Mesenchymal stem cell (in vitro differentiated cells and primary cell): ENCODE data around the gene NUP205.

Experiments
- DNase-seq: peaks from one replicate; pipeline ENCODE4 v3.0.0-alpha.2; 2013
- H2AFZ ChIP-seq: one replicate; pipeline ENCODE4 v1.6.1; 2013; ENCODE audit warnings: low read depth, mild to moderate bottlenecking, control low read depth, inconsistent platforms, low read length, moderate library complexity
- H2AK5ac ChIP-seq: 2 replicates; pipeline ENCODE4 v1.6.1; 2013; ENCODE audit warnings: low read length, moderate library complexity, mild to moderate bottlenecking, inconsistent platforms; ENCODE audit not compliant: severe bottlenecking
- H2BK120ac ChIP-seq: one replicate; pipeline ENCODE4 v1.6.1; 2013; ENCODE audit warnings: low read depth, mild to moderate bottlenecking, inconsistent platforms, low read length, moderate library complexity
- H2BK12ac ChIP-seq, 2 experiments: one replicate each; pipeline ENCODE4 v1.6.1; 2013; ENCODE audit warnings: inconsistent platforms in 2 of 2, low read length in 2 of 2, mild to moderate bottlenecking in 2 of 2, moderate library complexity in 2 of 2, control low read depth in 1 of 2
- H2BK15ac ChIP-seq: one replicate; pipeline ENCODE4 v1.6.1; 2013; ENCODE audit warnings: mild to moderate bottlenecking, low read depth, inconsistent platforms; ENCODE audit not compliant: poor library complexity, severe bottlenecking
- H2BK5ac ChIP-seq: 2 replicates; pipeline ENCODE4 v1.6.1; 2013; ENCODE audit warnings: low read depth, mild to moderate bottlenecking, low read length, control low read depth, inconsistent platforms; ENCODE audit not compliant: poor library complexity, severe bottlenecking
- H3K14ac ChIP-seq, 2 experiments: one replicate each; pipeline ENCODE4 v1.6.1; 2013; ENCODE audit warnings: inconsistent platforms in 2 of 2, low read length in 2 of 2, control low read depth in 1 of 2, mild to moderate bottlenecking in 1 of 2, moderate library complexity in 1 of 2
- H3K18ac ChIP-seq, 2 experiments: one replicate each; pipeline ENCODE4 v1.6.1; 2013; ENCODE audit warnings: inconsistent platforms in 2 of 2, low read length in 2 of 2, control low read depth in 1 of 2, low read depth in 1 of 2, mild to moderate bottlenecking in 1 of 2
- H3K23ac ChIP-seq, 2 experiments: one replicate each; pipeline ENCODE4 v1.6.1; 2013; ENCODE audit warnings: inconsistent platforms in 2 of 2, low read length in 2 of 2, mild to moderate bottlenecking in 2 of 2, moderate library complexity in 2 of 2, control low read depth in 1 of 2
- H3K27ac ChIP-seq: 2 replicates; pipeline ENCODE4 v1.5.1; 2013; ENCODE audit warnings: mild to moderate bottlenecking, moderate library complexity, low read length, control low read depth, inconsistent platforms; ENCODE audit not compliant: poor library complexity, severe bottlenecking
- H3K27me3 ChIP-seq, 2 experiments: 2 replicates each; pipeline versions ENCODE4 v1.6.1 to v1.7.0; 2013; ENCODE audit warnings: low read length in 2 of 2, mild to moderate bottlenecking in 2 of 2, moderate library complexity in 2 of 2, control low read depth in 1 of 2, inconsistent platforms in 1 of 2; ENCODE audit not compliant: control insufficient read depth in 1 of 2, insufficient read depth in 1 of 2
- H3K36me3 ChIP-seq, 2 experiments: 2 replicates each; pipeline versions ENCODE4 v1.6.1 to v1.7.0; 2013; ENCODE audit warnings: low read length in 2 of 2, control low read depth in 1 of 2, inconsistent platforms in 1 of 2, low read depth in 1 of 2, mild to moderate bottlenecking in 1 of 2; ENCODE audit not compliant: insufficient read depth in 2 of 2, control insufficient read depth in 1 of 2
- H3K4ac ChIP-seq, 2 experiments: one replicate each; pipeline ENCODE4 v1.6.1; 2013; ENCODE audit warnings: inconsistent platforms in 2 of 2, low read length in 2 of 2, mild to moderate bottlenecking in 2 of 2, moderate library complexity in 2 of 2, control low read depth in 1 of 2, low read depth in 1 of 2
- H3K4me1 ChIP-seq: 2 replicates; pipeline ENCODE4 v1.6.1; 2013; ENCODE audit warnings: low read depth, low read length, control low read depth; ENCODE audit not compliant: control insufficient read depth, insufficient read depth
- H3K4me2 ChIP-seq: 2 replicates; pipeline ENCODE4 v1.6.1; 2013; ENCODE audit warnings: low read length, mild to moderate bottlenecking, inconsistent platforms; ENCODE audit not compliant: poor library complexity, severe bottlenecking
- H3K4me3 ChIP-seq, 2 experiments: 2 replicates each; pipeline versions ENCODE4 v1.5.1 to v1.7.0; 2013; ENCODE audit warnings: low read length in 2 of 2, mild to moderate bottlenecking in 2 of 2, control low read depth in 1 of 2, low read depth in 1 of 2; ENCODE audit not compliant: insufficient read depth in 1 of 2
- H3K79me1 ChIP-seq: replicated peaks from 2 replicates; pipeline ENCODE4 v1.6.1; 2013; ENCODE audit warnings: mild to moderate bottlenecking, control low read depth, low read length, inconsistent platforms; ENCODE audit not compliant: poor library complexity, severe bottlenecking
- H3K9ac ChIP-seq: 2 replicates; pipeline ENCODE4 v1.7.0; 2013; ENCODE audit warnings: mild to moderate bottlenecking, low read length, moderate library complexity
- H3K9me3 ChIP-seq: 2 replicates; pipeline ENCODE4 v1.7.0; 2013; ENCODE audit warnings: mild to moderate bottlenecking, low read length; ENCODE audit not compliant: control insufficient read depth
- H4K8ac ChIP-seq: one replicate; pipeline ENCODE4 v1.6.1; 2013; ENCODE audit warnings: inconsistent platforms, mild to moderate bottlenecking, low read length, moderate library complexity
- H4K91ac ChIP-seq: one replicate; pipeline ENCODE4 v1.6.1; 2013; ENCODE audit warnings: mild to moderate bottlenecking, low read length, inconsistent platforms
- WGBS: methylation state at CpG from one replicate; pipeline ENCODE4 v1.1.7; 2013; ENCODE audit warnings: mixed read lengths; 5-methylcytosine and 5-hydroxymethylcytosine counted together

Gene NUP205

DNA sequence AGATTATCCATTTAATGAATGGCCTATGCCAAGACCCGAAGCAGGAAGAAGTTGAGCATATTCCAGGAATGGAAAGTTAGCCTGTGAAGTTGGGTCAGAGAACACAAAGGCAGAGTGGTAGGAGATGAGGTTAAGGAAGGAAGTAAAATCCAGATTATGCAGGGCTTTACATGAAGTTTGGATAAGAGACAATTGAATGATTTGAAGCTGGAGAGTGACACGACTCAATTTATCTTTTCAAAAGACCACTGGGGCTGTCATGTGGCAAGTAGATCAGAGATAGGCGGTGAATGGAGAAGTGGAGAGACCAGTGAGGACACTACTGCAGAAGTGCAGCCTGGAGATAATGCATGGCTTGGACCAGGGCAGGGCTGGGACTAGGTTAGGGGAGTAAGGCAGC, 40.7 kb upstream of the NUP205 start:
- H2BK15ac ChIP-seq = no peak overlapping the region
- no peak overlapping the region for H2BK5ac ChIP-seq
- H2BK12ac ChIP-seq = no peak overlapping the region
- no peak overlapping the region for H2AK5ac ChIP-seq
- no peak overlapping the region for H2BK120ac ChIP-seq
- WGBS = 95% methylated on average over 3 of the region's 3 CpGs
- H3K27me3 ChIP-seq = no peaks in the 10 kb centered on the region
- no peak overlapping the region for H3K18ac ChIP-seq
- H3K4me2 ChIP-seq = no peak overlapping the region
- no peak overlapping the region for H3K27ac ChIP-seq
- no peak overlapping the region for H3K14ac ChIP-seq
- no peak for DNase-seq
- H3K9ac ChIP-seq = no peak overlapping the region
- H3K79me1 ChIP-seq = no peaks in the 10 kb centered on the region
- H3K4me1 ChIP-seq = no peaks in the 10 kb centered on the region
- H3K23ac ChIP-seq = no peak overlapping the region
- no peak overlapping the region for H3K4ac ChIP-seq
- H3K4me3 ChIP-seq = no peak overlapping the region
- H4K91ac ChIP-seq = no peak overlapping the region
- no peaks in the 10 kb centered on the region for H3K36me3 ChIP-seq
- H4K8ac ChIP-seq = no peak overlapping the region
- no peaks in the 10 kb centered on the region for H3K9me3 ChIP-seq
- no peak overlapping the region for H2AFZ ChIP-seq

DNA sequence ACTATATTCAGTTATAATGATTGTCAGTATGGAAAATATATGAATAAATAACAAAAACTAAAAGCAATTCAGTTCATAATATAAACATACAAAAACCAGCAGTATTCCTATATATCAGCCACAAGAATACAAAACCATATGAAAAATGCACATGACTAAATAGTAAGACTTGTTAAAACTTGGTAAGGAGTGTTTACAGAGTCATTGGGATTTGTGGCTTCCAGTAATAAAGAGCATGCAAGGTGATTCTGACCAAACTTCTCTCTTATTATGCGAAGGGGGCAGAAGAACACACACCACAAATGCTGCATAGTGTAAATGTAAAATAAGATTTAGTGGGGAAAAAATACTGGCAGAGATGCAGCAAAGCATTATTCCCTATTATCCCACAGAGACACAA, 39.0 kb upstream of the NUP205 start:
- Histone ChIP-seq H2BK120ac (no peak overlapping the region), H3K9me3 (no peaks in the 10 kb centered on the region), H3K27ac (no peak overlapping the region), H3K79me1 (no peaks in the 10 kb centered on the region), H3K18ac (no peak overlapping the region), H2AFZ (no peak overlapping the region), H2BK12ac (no peak overlapping the region), H3K23ac (no peak overlapping the region), H3K36me3 (no peaks in the 10 kb centered on the region), H2BK5ac (no peak overlapping the region), H2BK15ac (no peak overlapping the region), H4K8ac (no peak overlapping the region), H3K4me1 (no peaks in the 10 kb centered on the region), H3K4ac (no peak overlapping the region), H3K14ac (no peak overlapping the region), H3K4me3 (no peak overlapping the region), H4K91ac (no peak overlapping the region), H3K27me3 (no peaks in the 10 kb centered on the region), H3K9ac (no peak overlapping the region), H3K4me2 (no peak overlapping the region), H2AK5ac (no peak overlapping the region)
- DNase-seq = no peak
- WGBS = no CpG with 5 or more reads among the region's 1 CpG

- no peaks in the 10 kb centered on the region for H3K27me3 ChIP-seq
- no peak overlapping the region for H2AFZ ChIP-seq
- no peak overlapping the region for H2BK12ac ChIP-seq
- no peak overlapping the region for H3K4ac ChIP-seq
- H3K9ac ChIP-seq = no peak overlapping the region
- no peak overlapping the region for H4K8ac ChIP-seq
- no peaks in the 10 kb centered on the region for H3K9me3 ChIP-seq
- no peak overlapping the region for H2BK15ac ChIP-seq
- no peak overlapping the region for H3K4me2 ChIP-seq
- no peak overlapping the region for H3K18ac ChIP-seq
- no peak overlapping the region for H3K23ac ChIP-seq
- no peak overlapping the region for H4K91ac ChIP-seq
- H2AK5ac ChIP-seq = no peak overlapping the region
- DNase-seq = no peak
- H3K79me1 ChIP-seq = no peaks in the 10 kb centered on the region
- H2BK5ac ChIP-seq = no peak overlapping the region
- no peaks in the 10 kb centered on the region for H3K4me1 ChIP-seq
- no peak overlapping the region for H3K27ac ChIP-seq
- H3K4me3 ChIP-seq = no peak overlapping the region
- H3K14ac ChIP-seq = no peak overlapping the region
- no peaks in the 10 kb centered on the region for H3K36me3 ChIP-seq
- H2BK120ac ChIP-seq = no peak overlapping the region
Observed at GRCh38 chr7:135519233-135519688, 38.5 kb upstream of the NUP205 start.

DNA sequence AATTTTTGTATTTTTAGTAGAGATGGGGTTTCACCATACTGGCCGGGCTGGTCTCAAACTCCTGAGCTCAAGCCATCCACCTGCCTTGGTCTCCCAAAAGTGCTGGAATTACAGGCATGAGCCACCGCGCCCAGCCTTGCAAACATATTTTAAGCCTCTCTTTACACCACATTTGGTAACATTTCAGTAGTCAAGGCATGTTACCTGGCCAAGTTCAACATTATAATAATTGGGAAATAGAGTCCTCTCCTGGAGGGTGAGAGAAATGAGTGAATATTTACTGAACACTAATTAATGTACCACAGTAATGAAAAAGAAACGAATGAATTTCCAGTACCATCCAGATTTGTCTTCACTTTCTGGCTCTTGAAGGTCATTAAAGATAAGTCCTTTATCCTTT, 37.8 kb upstream of the NUP205 start:
- Histone ChIP-seq H3K4ac (no peak overlapping the region), H3K9ac (no peak overlapping the region), H3K4me3 (no peak overlapping the region), H2AK5ac (no peak overlapping the region), H3K18ac (no peak overlapping the region), H4K91ac (no peak overlapping the region), H3K4me2 (no peak overlapping the region), H2AFZ (no peak overlapping the region), H2BK120ac (no peak overlapping the region), H3K9me3 (no peaks in the 10 kb centered on the region), H2BK5ac (no peak overlapping the region), H3K79me1 (no peaks in the 10 kb centered on the region), H3K14ac (no peak overlapping the region), H3K27ac (no peak overlapping the region), H2BK15ac (no peak overlapping the region), H3K27me3 (no peaks in the 10 kb centered on the region), H3K4me1 (no peaks in the 10 kb centered on the region), H4K8ac (no peak overlapping the region), H3K36me3 (no peaks in the 10 kb centered on the region), H2BK12ac (no peak overlapping the region), H3K23ac (no peak overlapping the region)
- 91% methylated on average over 1 of the region's 4 CpGs for WGBS
- DNase-seq = no peak
